Smooth muscle cell (in vitro differentiated cells): ENCODE results near the gene ATP6V0B. TPM values are rescaled to one million over a fixed set of nuclear protein-coding genes. Genes with fewer than 3 reads are reported as not detected.

Source experiments
- DNase-seq: peaks from one replicate; lab custom pipeline; 2025; ENCODE audit not compliant: unreplicated experiment; lab: John Stamatoyannopoulos, UW
- H2AFZ ChIP-seq: fragments of 200-600 bp; sonication (generic); 2 replicates; pipeline ENCODE4 v1.6.0; 2016; ENCODE audit warnings: antibody characterized with exemption, low read depth, mild to moderate bottlenecking
- H3F3A ChIP-seq: fragments of 200-600 bp; sonication (generic); 2 replicates; pipeline ENCODE4 v1.6.0; 2017; ENCODE audit warnings: antibody characterized with exemption, low read depth
- H3K27ac ChIP-seq: fragments of 200-600 bp; sonication (generic); 2 replicates; pipeline ENCODE4 v1.5.1; 2016; ENCODE audit warnings: low read depth, mild to moderate bottlenecking
- H3K27me3 ChIP-seq: fragments of 200-600 bp; sonication (generic); 2 replicates; pipeline ENCODE4 v1.6.1; 2016; ENCODE audit warnings: low read depth, mild to moderate bottlenecking
- H3K36me3 ChIP-seq: fragments of 200-600 bp; sonication (generic); 2 replicates; pipeline ENCODE4 v1.5.1; 2016; ENCODE audit warnings: low read depth
- H3K4me1 ChIP-seq: fragments of 200-600 bp; sonication (generic); 2 replicates; pipeline ENCODE4 v1.5.1; 2016; ENCODE audit warnings: low read depth
- H3K4me2 ChIP-seq: fragments of 200-600 bp; sonication (generic); 2 replicates; pipeline ENCODE4 v1.6.0; 2016; ENCODE audit warnings: mild to moderate bottlenecking
- H3K4me3 ChIP-seq: fragments of 200-600 bp; sonication (generic); 2 replicates; pipeline ENCODE4 v1.5.1; 2016; ENCODE audit warnings: mild to moderate bottlenecking
- H3K79me2 ChIP-seq: fragments of 200-600 bp; sonication (generic); 2 replicates; pipeline ENCODE4 v1.6.0; 2016; ENCODE audit warnings: low read depth, mild to moderate bottlenecking
- H3K9ac ChIP-seq: fragments of 200-600 bp; sonication (generic); 2 replicates; pipeline ENCODE4 v1.6.0; 2016; ENCODE audit warnings: low read depth
- H3K9me3 ChIP-seq: fragments of 200-600 bp; sonication (generic); replicated peaks from 2 replicates; pipeline ENCODE4 v1.5.1; 2016; ENCODE audit warnings: low read depth
- H4K20me1 ChIP-seq: fragments of 200-600 bp; sonication (generic); 2 replicates; pipeline ENCODE4 v1.6.0; 2016; ENCODE audit warnings: low read depth
- WGBS: methylation state at CpG from one replicate; pipeline ENCODE4 v1.1.7; 2016; ENCODE audit warnings: low lambda C conversion rate; 5-methylcytosine and 5-hydroxymethylcytosine counted together
- polyA plus RNA-seq: library from polyadenylated mRNA; unstranded; fragments of >200 nt; fragmentation: Nextera tagmentation; extraction: Ambion mirVana; gene quantifications from 2 replicates; pipeline ENCODE4 v1.2.1, GENCODE V29; 2016
- total RNA-seq: library from RNA; depleted of rRNA; stranded (reverse); fragments of >200 nt; gene quantifications from 2 replicates; pipeline ENCODE4 v1.2.3, GENCODE V29; 2014
- TF ChIP-seq, protein P1 (sequence below): fragments of 200-600 bp; sonication (generic); IDR thresholded peaks from 2 replicates; pipeline ENCODE4 v1.5.1; 2017; ENCODE audit warnings: borderline replicate concordance, mild to moderate bottlenecking, antibody characterized with exemption; ENCODE audit not compliant: insufficient read depth, poor library complexity, severe bottlenecking

Gene ATP6V0B
- total and polyA plus RNA-seq, 2 experiments from 2014 or later: 106 to 203 TPM

DNA sequence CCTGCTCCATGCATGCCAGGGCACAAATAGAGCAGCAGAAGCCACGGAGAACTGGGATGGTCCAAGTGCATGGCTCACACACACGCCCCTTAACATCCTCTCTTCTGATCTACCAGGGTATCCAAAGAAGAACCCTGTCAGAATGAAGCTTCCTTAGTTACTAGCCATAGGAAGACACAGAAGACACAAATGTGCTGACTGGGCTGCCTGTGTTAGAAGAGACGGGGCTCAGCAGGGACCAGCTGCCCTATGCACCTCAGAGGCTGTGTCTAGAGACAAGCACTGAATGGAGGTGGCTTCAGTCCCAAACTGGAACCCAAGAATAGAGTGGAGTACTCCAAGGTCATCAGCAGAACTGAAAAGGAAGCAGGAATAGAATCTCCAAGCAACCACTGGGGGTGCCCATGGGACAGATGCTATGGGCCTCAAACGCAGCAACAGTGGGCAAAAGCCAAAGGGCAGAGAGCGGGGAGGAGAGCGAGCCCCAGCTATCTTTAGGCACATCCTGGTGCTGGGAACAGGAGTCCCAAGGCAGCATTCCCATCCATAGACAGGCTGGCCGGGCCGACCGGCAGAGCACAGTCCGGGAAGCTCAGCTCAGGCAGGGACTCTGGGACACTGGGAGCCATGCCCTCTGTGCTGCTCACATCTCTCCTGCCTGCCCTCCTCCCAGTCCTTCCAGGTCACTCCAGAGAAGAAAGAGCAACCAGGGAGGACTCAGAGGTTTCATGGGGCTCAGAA, 47.0 kb downstream of the ATP6V0B start:
- DNase-seq: no peak
- Histone ChIP-seq H3K4me1 (no peaks in the 10 kb centered on the region), H3K36me3 (no peaks in the 10 kb centered on the region), H3K27me3 (no peaks in the 10 kb centered on the region), H2AFZ (no peak overlapping the region), H3K79me2 (peaks cover 3% of the 10 kb centered on the region), H3F3A (no peaks in the 10 kb centered on the region), H3K9ac (no peak overlapping the region), H3K4me3 (no peak overlapping the region), H4K20me1 (no peaks in the 10 kb centered on the region), H3K9me3 (no peaks in the 10 kb centered on the region), H3K27ac (no peak overlapping the region), H3K4me2 (no peak overlapping the region)
- TF ChIP-seq, protein P1, sequence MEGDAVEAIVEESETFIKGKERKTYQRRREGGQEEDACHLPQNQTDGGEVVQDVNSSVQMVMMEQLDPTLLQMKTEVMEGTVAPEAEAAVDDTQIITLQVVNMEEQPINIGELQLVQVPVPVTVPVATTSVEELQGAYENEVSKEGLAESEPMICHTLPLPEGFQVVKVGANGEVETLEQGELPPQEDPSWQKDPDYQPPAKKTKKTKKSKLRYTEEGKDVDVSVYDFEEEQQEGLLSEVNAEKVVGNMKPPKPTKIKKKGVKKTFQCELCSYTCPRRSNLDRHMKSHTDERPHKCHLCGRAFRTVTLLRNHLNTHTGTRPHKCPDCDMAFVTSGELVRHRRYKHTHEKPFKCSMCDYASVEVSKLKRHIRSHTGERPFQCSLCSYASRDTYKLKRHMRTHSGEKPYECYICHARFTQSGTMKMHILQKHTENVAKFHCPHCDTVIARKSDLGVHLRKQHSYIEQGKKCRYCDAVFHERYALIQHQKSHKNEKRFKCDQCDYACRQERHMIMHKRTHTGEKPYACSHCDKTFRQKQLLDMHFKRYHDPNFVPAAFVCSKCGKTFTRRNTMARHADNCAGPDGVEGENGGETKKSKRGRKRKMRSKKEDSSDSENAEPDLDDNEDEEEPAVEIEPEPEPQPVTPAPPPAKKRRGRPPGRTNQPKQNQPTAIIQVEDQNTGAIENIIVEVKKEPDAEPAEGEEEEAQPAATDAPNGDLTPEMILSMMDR: no peak
- WGBS: 93% methylated on average over 10 of the region's 10 CpGs

DNA sequence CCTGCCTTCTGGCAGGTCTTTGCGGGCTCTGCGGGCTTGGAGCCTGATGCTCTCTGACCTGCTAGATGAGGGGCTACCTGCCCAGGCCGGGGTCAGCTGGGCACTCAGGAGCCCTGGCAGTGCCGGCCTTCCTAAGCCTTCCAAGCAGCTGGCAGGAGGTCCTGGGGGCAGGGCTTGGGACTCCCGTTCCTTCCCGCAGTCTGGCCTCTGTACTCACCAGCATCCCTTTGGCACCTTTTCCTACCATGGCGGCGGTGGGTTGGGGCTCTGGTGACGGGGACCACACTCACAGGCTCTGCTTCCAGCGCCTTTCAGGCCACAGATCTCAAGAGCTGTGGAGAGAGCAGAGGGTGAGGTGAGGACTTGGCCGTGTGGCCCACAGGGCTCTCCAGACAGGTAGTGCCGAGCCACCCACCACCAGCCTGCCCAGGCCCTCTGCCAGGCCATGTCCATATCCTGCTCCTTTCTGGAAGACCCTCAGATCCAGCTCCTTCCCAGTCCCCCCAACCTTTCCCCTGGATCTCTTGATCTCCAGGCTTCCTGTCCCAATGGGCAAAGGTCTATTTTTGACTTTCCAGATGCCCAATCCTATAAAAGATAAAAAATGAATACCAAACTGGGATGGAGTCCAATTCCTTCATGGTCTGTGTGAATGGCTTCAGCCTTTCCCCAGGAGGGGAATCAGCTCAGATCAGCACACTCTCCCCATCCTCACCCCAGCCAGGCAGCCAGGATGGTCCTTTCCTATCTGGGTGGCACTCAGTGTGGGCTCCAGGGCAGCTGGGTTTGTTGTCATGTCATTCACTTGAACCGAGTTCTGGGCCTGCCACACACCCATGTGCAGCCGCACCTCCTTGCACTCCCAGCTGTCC, 49.5 kb downstream of the ATP6V0B start:
- peaks cover 25% of the 10 kb centered on the region for H3K79me2 ChIP-seq
- no peak overlapping the region for H3K9ac ChIP-seq
- no peaks in the 10 kb centered on the region for H3K9me3 ChIP-seq
- DNase-seq: no peak
- WGBS: 94% methylated on average over 14 of the region's 14 CpGs
- no peak overlapping the region for H3K27ac ChIP-seq
- H2AFZ ChIP-seq: no peak overlapping the region
- H3K27me3 ChIP-seq: no peaks in the 10 kb centered on the region
- H4K20me1 ChIP-seq: no peaks in the 10 kb centered on the region
- TF ChIP-seq, protein P1: no peak
- H3K36me3 ChIP-seq: no peaks in the 10 kb centered on the region
- H3K4me3 ChIP-seq: no peak overlapping the region
- peaks cover 3% of the 10 kb centered on the region for H3K4me1 ChIP-seq
- no peak overlapping the region for H3K4me2 ChIP-seq
- no peaks in the 10 kb centered on the region for H3F3A ChIP-seq

DNA sequence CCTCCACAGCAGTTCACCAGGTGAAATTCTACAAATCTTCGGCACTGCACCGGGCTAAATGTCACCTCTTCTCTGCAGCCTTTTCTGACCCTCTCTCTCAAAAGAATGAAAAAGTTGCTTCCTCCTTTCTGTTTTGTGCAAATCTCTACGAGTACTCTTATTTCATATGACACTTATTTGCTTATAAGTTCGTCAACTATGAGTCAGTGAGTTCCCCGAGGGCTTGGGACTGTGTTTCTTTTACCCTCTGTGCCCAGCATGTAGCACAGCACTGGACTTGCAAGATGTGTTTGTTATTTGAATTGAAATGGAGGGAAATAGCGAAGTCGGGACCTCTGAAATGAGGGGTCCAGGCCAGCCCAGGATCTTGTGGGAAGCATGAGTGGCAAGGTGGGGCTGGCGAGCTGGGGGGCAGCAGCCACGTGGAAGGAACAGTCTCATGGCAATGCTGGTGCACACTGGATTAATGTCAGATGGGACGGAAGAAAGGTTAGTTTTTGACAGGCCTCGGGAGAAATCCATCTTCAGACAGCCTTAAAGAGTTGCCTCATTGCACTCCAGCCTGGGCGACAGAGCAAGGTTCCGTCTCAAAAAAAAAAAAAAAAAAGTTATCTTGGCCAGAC, 50.3 kb downstream of the ATP6V0B start:
- Histone ChIP-seq H3K4me1 (peaks cover 5% of the 10 kb centered on the region), H3K27me3 (no peaks in the 10 kb centered on the region), H3F3A (no peaks in the 10 kb centered on the region), H3K27ac (no peak overlapping the region), H4K20me1 (no peaks in the 10 kb centered on the region), H3K4me3 (no peak overlapping the region), H3K36me3 (no peaks in the 10 kb centered on the region), H3K4me2 (no peak overlapping the region), H3K9ac (no peak overlapping the region), H3K9me3 (no peaks in the 10 kb centered on the region), H2AFZ (no peak overlapping the region), H3K79me2 (peaks cover 25% of the 10 kb centered on the region)
- DNase-seq: no peak
- TF ChIP-seq, protein P1: no peak
- 91% methylated on average over 12 of the region's 13 CpGs for WGBS
